Measurements from ENCODE around the gene WNT4.

DNA sequence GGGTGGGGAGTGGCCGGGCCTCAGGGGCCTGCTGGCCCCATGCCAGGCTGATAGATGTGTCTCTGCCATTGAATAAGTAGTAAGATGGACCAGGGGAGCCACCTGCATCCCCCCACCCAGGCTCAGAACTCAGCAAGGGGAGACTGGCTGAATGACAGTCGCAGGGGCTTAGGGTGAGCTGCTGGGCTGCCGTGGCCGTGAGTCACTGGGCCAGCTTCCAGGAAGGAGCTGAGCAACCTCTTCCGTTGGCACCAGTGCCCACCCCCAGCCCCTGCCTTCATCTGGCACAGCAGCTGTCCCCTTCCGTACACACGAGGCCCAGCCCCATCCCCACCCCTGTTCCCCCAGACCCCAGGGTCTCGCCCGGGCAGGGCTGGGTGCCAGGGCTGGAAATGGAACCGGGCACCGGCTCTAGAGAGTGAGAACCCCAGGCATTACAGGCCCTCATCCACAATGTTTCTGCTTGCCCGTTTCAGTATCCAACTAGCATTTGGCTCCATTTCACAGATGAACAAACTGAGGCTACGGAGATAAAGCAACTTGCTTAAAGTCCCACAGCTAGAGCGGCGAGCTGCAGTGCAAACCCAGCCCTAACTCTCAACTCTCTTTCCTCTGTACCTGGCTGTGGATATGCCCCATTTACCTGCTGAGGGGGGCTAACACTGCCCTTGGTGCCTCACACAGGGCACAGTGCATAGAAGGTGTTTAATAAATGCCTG, 10.2 kb downstream of the WNT4 start:
- TF ChIP-seq, protein P1, sequence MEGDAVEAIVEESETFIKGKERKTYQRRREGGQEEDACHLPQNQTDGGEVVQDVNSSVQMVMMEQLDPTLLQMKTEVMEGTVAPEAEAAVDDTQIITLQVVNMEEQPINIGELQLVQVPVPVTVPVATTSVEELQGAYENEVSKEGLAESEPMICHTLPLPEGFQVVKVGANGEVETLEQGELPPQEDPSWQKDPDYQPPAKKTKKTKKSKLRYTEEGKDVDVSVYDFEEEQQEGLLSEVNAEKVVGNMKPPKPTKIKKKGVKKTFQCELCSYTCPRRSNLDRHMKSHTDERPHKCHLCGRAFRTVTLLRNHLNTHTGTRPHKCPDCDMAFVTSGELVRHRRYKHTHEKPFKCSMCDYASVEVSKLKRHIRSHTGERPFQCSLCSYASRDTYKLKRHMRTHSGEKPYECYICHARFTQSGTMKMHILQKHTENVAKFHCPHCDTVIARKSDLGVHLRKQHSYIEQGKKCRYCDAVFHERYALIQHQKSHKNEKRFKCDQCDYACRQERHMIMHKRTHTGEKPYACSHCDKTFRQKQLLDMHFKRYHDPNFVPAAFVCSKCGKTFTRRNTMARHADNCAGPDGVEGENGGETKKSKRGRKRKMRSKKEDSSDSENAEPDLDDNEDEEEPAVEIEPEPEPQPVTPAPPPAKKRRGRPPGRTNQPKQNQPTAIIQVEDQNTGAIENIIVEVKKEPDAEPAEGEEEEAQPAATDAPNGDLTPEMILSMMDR (IDR thresholded peaks at IDR 0.05; ENCODE audit: low read depth, low read length, poor library complexity, severe bottlenecking), result no peak
- no peak for TF ChIP-seq EZH2phosphoT487 (IDR thresholded peaks at IDR 0.05; ENCODE audit: borderline replicate concordance, low read length)

Data from DOHH2 (cell line).